WTC11 (cell line): ENCODE data around the gene COMMD7. TPM values are rescaled to one million over a fixed set of nuclear protein-coding genes. Genes with fewer than 3 reads are reported as not detected.
A peak's percentile ranks its signal among the peaks of the same experiment; 100 is the strongest.
"Not testable (repeated sequence)": the region's sequence is repeated elsewhere in the genome, so short reads cannot be mapped to it uniquely, and the experiment has no call there.

Source experiments
- ATAC-seq: fragments of 200-7000 bp; cut with Tn5 transposase; 2 replicates; pipeline ENCODE4 v1.10.0; 2021; ENCODE audit warnings: mild to moderate bottlenecking, moderate library complexity
- CTCF ChIA-PET: fragments of 300-600 bp; sonication (Branson Sonifier 250); formaldehyde crosslinking; loops from one replicate; lab custom pipeline; 2021; ENCODE audit warnings: antibody characterized with exemption; lab: Charles Lee
- POLR2A ChIA-PET: fragments of 350-600 bp; sonication (Branson Sonifier 250); formaldehyde crosslinking; loops from one replicate; lab custom pipeline; 2021; ENCODE audit warnings: antibody characterized with exemption; lab: Charles Lee
- DNase-seq: peaks from one replicate; pipeline ENCODE4 v3.0.0; 2021; ENCODE audit warnings: low spot score
- H3K27ac Mint-ChIP-seq: 2 replicates; pipeline ENCODE4 v1.8.0; 2021; ENCODE audit warnings: mixed read lengths
- H3K27me3 Mint-ChIP-seq: 2 replicates; pipeline ENCODE4 v1.8.0; 2021; ENCODE audit warnings: low read depth, mild to moderate bottlenecking, moderate library complexity, mixed read lengths
- H3K36me3 Mint-ChIP-seq: 2 replicates; pipeline ENCODE4 v1.8.0; 2021; ENCODE audit warnings: mixed read lengths
- H3K4me1 Mint-ChIP-seq: 2 replicates; pipeline ENCODE4 v1.8.0; 2022; ENCODE audit warnings: mixed read lengths
- H3K4me3 Mint-ChIP-seq: 2 replicates; pipeline ENCODE4 v1.8.0; 2021; ENCODE audit warnings: mild to moderate bottlenecking, moderate library complexity, mixed read lengths
- H3K9me3 Mint-ChIP-seq: 2 replicates; pipeline ENCODE4 v1.8.0; 2021; ENCODE audit warnings: mixed read lengths
- AFF4 ChIP-seq: sonication (generic); formaldehyde crosslinking; IDR thresholded peaks from 2 replicates; pipeline ENCODE4 v1.8.1; 2023; ENCODE audit warnings: mild to moderate bottlenecking, missing genetic modification reagents, borderline replicate concordance
- AR ChIP-seq: fragments of 250-450 bp; sonication (Bioruptor Pico); IDR thresholded peaks from 2 replicates; pipeline ENCODE4 v1.9.0; 2021; ENCODE audit warnings: mild to moderate bottlenecking
- ELF4 ChIP-seq: sonication (generic); formaldehyde crosslinking; IDR thresholded peaks from 2 replicates; pipeline ENCODE4 v1.8.1; 2022; ENCODE audit warnings: low read depth, mild to moderate bottlenecking, moderate library complexity, missing genetic modification reagents
- ERG ChIP-seq: fragments of 250-450 bp; sonication (Bioruptor Pico); IDR thresholded peaks from 2 replicates; pipeline ENCODE4 v1.8.0; 2021; ENCODE audit warnings: mild to moderate bottlenecking
- FOXP4 ChIP-seq: sonication (generic); formaldehyde crosslinking; IDR thresholded peaks from 2 replicates; pipeline ENCODE4 v1.8.0; 2022; ENCODE audit warnings: mild to moderate bottlenecking, missing genetic modification reagents
- GRHL2 ChIP-seq: fragments of 250-450 bp; sonication (Bioruptor Pico); IDR thresholded peaks from 2 replicates; pipeline ENCODE4 v1.8.0; 2022; ENCODE audit warnings: mild to moderate bottlenecking, moderate library complexity; ENCODE audit not compliant: insufficient replicate concordance, severe bottlenecking
- ZNF423 ChIP-seq: fragments of 250-450 bp; sonication (Bioruptor Pico); IDR thresholded peaks from 2 replicates; pipeline ENCODE4 v2.1.2; 2022; ENCODE audit warnings: mild to moderate bottlenecking, moderate library complexity
- ZNF425 ChIP-seq: fragments of 250-450 bp; sonication (Bioruptor Pico); conservative IDR thresholded peaks from 2 replicates; pipeline ENCODE4 v1.9.0; 2021; ENCODE audit warnings: mild to moderate bottlenecking
- total RNA-seq: library from RNA; stranded (reverse); gene quantifications from 3 replicates; pipeline ENCODE4 v1.2.3, GENCODE V29; 2021

Gene COMMD7
- total RNA-seq, 1 experiment from 2014 or later: 42.3 TPM

GRCh38 chr20:32702706-32703425 is 40.4 kb downstream of the COMMD7 start:
- Mint-ChIP-seq H3K36me3 (peaks cover 44% of the 10 kb centered on the region), H3K4me3 (no peak overlapping the region), H3K9me3 (no peaks in the 10 kb centered on the region), H3K4me1 (peaks cover 39% of the 10 kb centered on the region), H3K27ac (peak overlapping the region; percentile 81), H3K27me3 (no peaks in the 10 kb centered on the region)
- no peak for TF ChIP-seq FOXP4 (CRISPR knock-in tag)
- TF ChIP-seq GRHL2 (CRISPR knock-in tag): no peak
- TF ChIP-seq ZNF423 (CRISPR knock-in tag): peak; percentile 38; the same call in 1 of the 2 replicates
- no peak for TF ChIP-seq ELF4 (CRISPR knock-in tag)
- DNase-seq (peak; percentile 20), ATAC-seq (peak; percentile 50; the same call in 1 of the 2 replicates)
- ChIA-PET POLR2A (no interaction called here), CTCF (interaction anchor here (0.6 to 1.8 kb wide), 4 partner anchors 43 to 275 kb away, joined by 3 to 10 read pairs (median 4); no protein-coding TSS in a partner anchor)

- H3K4me3 Mint-ChIP-seq: no peak overlapping the region
- peaks cover 26% of the 10 kb centered on the region for H3K4me1 Mint-ChIP-seq
- peak overlapping the region; percentile 41; the same call in 1 of the 2 replicates for H3K27ac Mint-ChIP-seq
- DNase-seq (no peak), ATAC-seq (peak; percentile 40)
- ChIA-PET POLR2A (no interaction called here), CTCF (interaction anchor here (0.6 to 2.7 kb wide), 2 partner anchors 20 to 81 kb away, joined by 3 to 11 read pairs; no protein-coding TSS in a partner anchor)
- H3K36me3 Mint-ChIP-seq: peaks cover 21% of the 10 kb centered on the region
- no peaks in the 10 kb centered on the region for H3K9me3 Mint-ChIP-seq
- no peaks in the 10 kb centered on the region for H3K27me3 Mint-ChIP-seq
- TF ChIP-seq ZNF423 (CRISPR knock-in tag) (peak; percentile 66), ERG (no peak)
Measured at GRCh38 chr20:32697608-32698007, 45.7 kb downstream of the COMMD7 start.

GRCh38 chr20:32695089-32695488 is 48.2 kb downstream of the COMMD7 start:
- peak overlapping the region; percentile 78 for H3K27ac Mint-ChIP-seq
- peaks cover 10% of the 10 kb centered on the region for H3K36me3 Mint-ChIP-seq
- POLR2A ChIA-PET: no interaction called here
- no peak for ATAC-seq
- no peak overlapping the region for H3K4me3 Mint-ChIP-seq
- CTCF ChIA-PET: interaction anchor here (1.0 kb wide), 1 partner anchor 14 kb away, joined by 3 read pairs; no protein-coding TSS in a partner anchor
- no peak for DNase-seq
- H3K9me3 Mint-ChIP-seq: no peaks in the 10 kb centered on the region
- peaks cover 18% of the 10 kb centered on the region for H3K4me1 Mint-ChIP-seq
- TF ChIP-seq ZNF425 (CRISPR knock-in tag) (no peak), AR (CRISPR knock-in tag) (no peak), AFF4 (CRISPR knock-in tag) (no peak)
- TF ChIP-seq, all 79 proteins: peak for 0
- no peaks in the 10 kb centered on the region for H3K27me3 Mint-ChIP-seq

- POLR2A ChIA-PET, CTCF ChIA-PET, H3K4me3 Mint-ChIP-seq, H3K36me3 Mint-ChIP-seq, H3K27ac Mint-ChIP-seq, H3K4me1 Mint-ChIP-seq, ATAC-seq, H3K27me3 Mint-ChIP-seq, H3K9me3 Mint-ChIP-seq, DNase-seq: not testable (repeated sequence)
Measured at GRCh38 chr20:32688966-32689365, 54.3 kb downstream of the COMMD7 start.
